ENCODE data around the gene MED14. TPM values are rescaled to one million over a fixed set of nuclear protein-coding genes. Genes with fewer than 3 reads are reported as not detected.

MED14 gene
- total and polyA plus RNA-seq, 2 of the 8 experiments (the other 6 are each of a cell fraction or from before 2014, with no cell fraction given): 79.7 to 117 TPM

DNA sequence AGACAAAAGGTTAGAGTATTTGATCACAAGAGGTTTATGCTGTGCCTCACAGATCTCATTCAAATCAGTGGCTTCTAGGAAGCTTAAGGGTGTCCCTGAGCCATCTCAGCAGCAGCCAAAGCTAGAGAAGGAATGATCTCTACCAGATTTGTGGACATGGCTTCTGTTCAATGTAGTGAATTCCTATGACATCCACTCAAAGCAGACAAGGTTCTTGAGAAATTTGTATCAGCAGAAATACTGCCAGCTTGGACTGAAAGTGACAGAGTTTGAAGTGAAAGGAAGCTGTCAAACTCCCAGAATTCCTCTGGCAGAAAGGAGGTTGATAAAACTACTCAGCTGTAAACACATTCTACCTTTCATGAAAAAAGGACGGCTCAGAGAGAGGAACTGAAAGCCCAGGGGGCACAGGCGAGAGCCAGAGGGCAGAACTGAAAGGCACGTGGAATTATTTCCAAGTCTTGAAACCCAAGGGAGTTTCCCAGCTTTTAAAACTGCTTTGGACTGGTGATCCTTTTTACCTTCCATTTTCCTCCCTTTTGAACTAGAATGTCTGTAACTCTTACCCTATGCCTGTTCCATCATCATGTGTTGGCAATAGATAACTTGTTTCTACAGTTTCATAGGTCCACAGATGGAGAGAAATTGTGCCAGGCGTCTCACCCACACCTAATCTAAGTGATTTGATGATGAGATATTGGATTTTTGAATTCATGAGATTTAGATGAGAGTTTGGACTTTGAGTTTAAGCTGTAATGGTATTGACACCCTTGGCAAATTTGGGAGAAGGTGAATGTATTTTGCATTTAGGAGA, 14.5 kb upstream of the MED14 start:
- Histone ChIP-seq H3K56ac (replicated peaks; ENCODE audit: insufficient read length, low read depth, low read length) (no peak overlapping the region), H3K36me3 (ENCODE audit: control insufficient read depth in 2 of 4, insufficient read depth in 4 of 4, low read length in 3 of 4) (no peaks in the 10 kb centered on the region), H2AK5ac (ENCODE audit: low read depth, low read length) (no peak overlapping the region), H2BK15ac (ENCODE audit: low read length) (no peak overlapping the region), H3K4me1 (replicated peaks in 1 of 4; ENCODE audit: control insufficient read depth in 3 of 4, insufficient read depth in 4 of 4, low read length in 3 of 4) (no peaks in the 10 kb centered on the region), H3K4me2 (ENCODE audit: insufficient read depth in 1 of 2, low read depth in 2 of 2, low read length in 2 of 2) (no peak overlapping the region), H3K9ac (replicated peaks in 1 of 4; ENCODE audit: extremely low read depth in 1 of 4, low read depth in 3 of 4, low read length in 3 of 4) (no peak overlapping the region), H3K27me3 (replicated peaks in 1 of 4; ENCODE audit: control insufficient read depth in 3 of 4, extremely low read depth in 1 of 4, insufficient read depth in 3 of 4, low read length in 3 of 4) (no peaks in the 10 kb centered on the region), H4K5ac (ENCODE audit: insufficient read length, low read depth, low read length) (no peak overlapping the region), H3K4me3 (ENCODE audit: extremely low read depth in 1 of 4, insufficient read depth in 2 of 4, low read depth in 3 of 4, low read length in 4 of 4) (no peak overlapping the region), H3K79me1 (ENCODE audit: low read depth, low read length) (no peaks in the 10 kb centered on the region), H3K4ac (replicated peaks; ENCODE audit: insufficient read length, low read depth, low read length) (no peak overlapping the region), H3K14ac (ENCODE audit: insufficient read length) (no peak overlapping the region), H3K9me3 (ENCODE audit: insufficient read depth in 2 of 2, low read depth in 1 of 2, low read length in 1 of 2) (no peaks in the 10 kb centered on the region), H3K79me2 (ENCODE audit: control insufficient read depth in 1 of 2, insufficient read depth in 2 of 2, low read length in 2 of 2) (no peaks in the 10 kb centered on the region), H4K8ac (ENCODE audit: extremely low read depth, insufficient read depth, low read length) (no peak overlapping the region), H3K18ac (ENCODE audit: extremely low read depth, low read length) (no peak overlapping the region), H2BK20ac (ENCODE audit: low read length) (no peak overlapping the region), H3K23ac (ENCODE audit: insufficient read length) (no peak overlapping the region), H2BK12ac (ENCODE audit: low read depth, low read length) (no peak overlapping the region), H3K27ac (ENCODE audit: low read depth, low read length) (no peak overlapping the region), H3K23me2 (ENCODE audit: low read depth, low read length) (no peaks in the 10 kb centered on the region), H4K91ac (replicated peaks; ENCODE audit: insufficient read length, low read length) (no peak overlapping the region), H2AFZ (ENCODE audit: low read length) (peak overlapping the region; percentile 73), H2BK5ac (ENCODE audit: low read depth, low read length) (no peak overlapping the region), H4K20me1 (replicated peaks in 1 of 2; ENCODE audit: control insufficient read depth in 1 of 2, insufficient read depth in 2 of 2, low read length in 2 of 2) (no peaks in the 10 kb centered on the region), H2BK120ac (replicated peaks; ENCODE audit: low read depth, low read length) (no peak overlapping the region)
- POLR2A ChIA-PET (ENCODE audit: partially characterized antibody): no interaction called here
- CTCF ChIA-PET (ENCODE audit: partially characterized antibody): interaction anchor here (0.6 kb wide), 3 partner anchors 171 to 1908 kb away, joined by 3 to 4 read pairs (median 3); no protein-coding TSS in a partner anchor
- DNase-seq (ENCODE audit: low read depth in 1 of 2, low spot score in 2 of 2): no peak
- 86% methylated on average over 4 of the region's 4 CpGs; no CpG with 5 or more reads in 1 of the 2 experiments for WGBS, 2 experiments (ENCODE audit: extremely low coverage in 1 of 2, insufficient coverage in 1 of 2, insufficient read length in 1 of 2, insufficient replicate concordance in 2 of 2, low coverage in 1 of 2, low lambda C conversion rate in 2 of 2, missing lambda C conversion rate in 1 of 2)
- FAIRE-seq: no peak
- TF ChIP-seq ASH2L (IDR thresholded peaks at IDR 0.05; ENCODE audit: low read length) (no peak), NRF1 (IDR thresholded peaks at IDR 0.05; ENCODE audit: low read depth, low read length) (no peak), CBX8 (IDR thresholded peaks at IDR 0.05; ENCODE audit: borderline replicate concordance, low read depth, low read length) (no peak), JUN (IDR thresholded peaks at IDR 0.05; ENCODE audit: low read depth, low read length) (no peak), YY1 (IDR thresholded peaks at IDR 0.05; ENCODE audit: low read depth, low read length) (no peak), SUZ12 (IDR thresholded peaks at IDR 0.05; ENCODE audit: low read length) (no peak), KDM1A (IDR thresholded peaks at IDR 0.05; ENCODE audit: borderline replicate concordance, low read length) (no peak), TCF12 (IDR thresholded peaks at IDR 0.05; ENCODE audit: low read depth, low read length) (no peak)
- TF ChIP-seq, protein P1, sequence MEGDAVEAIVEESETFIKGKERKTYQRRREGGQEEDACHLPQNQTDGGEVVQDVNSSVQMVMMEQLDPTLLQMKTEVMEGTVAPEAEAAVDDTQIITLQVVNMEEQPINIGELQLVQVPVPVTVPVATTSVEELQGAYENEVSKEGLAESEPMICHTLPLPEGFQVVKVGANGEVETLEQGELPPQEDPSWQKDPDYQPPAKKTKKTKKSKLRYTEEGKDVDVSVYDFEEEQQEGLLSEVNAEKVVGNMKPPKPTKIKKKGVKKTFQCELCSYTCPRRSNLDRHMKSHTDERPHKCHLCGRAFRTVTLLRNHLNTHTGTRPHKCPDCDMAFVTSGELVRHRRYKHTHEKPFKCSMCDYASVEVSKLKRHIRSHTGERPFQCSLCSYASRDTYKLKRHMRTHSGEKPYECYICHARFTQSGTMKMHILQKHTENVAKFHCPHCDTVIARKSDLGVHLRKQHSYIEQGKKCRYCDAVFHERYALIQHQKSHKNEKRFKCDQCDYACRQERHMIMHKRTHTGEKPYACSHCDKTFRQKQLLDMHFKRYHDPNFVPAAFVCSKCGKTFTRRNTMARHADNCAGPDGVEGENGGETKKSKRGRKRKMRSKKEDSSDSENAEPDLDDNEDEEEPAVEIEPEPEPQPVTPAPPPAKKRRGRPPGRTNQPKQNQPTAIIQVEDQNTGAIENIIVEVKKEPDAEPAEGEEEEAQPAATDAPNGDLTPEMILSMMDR (IDR thresholded peaks at IDR 0.05; ENCODE audit: control extremely low read depth in 1 of 3, insufficient read depth in 1 of 3, low read depth in 1 of 3, low read length in 3 of 3): no peak
- TF ChIP-seq, protein P2, sequence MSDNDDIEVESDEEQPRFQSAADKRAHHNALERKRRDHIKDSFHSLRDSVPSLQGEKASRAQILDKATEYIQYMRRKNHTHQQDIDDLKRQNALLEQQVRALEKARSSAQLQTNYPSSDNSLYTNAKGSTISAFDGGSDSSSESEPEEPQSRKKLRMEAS (IDR thresholded peaks at IDR 0.05): no peak
